ENCODE measurements around the gene EPB41L4B.

Gene EPB41L4B

DNA sequence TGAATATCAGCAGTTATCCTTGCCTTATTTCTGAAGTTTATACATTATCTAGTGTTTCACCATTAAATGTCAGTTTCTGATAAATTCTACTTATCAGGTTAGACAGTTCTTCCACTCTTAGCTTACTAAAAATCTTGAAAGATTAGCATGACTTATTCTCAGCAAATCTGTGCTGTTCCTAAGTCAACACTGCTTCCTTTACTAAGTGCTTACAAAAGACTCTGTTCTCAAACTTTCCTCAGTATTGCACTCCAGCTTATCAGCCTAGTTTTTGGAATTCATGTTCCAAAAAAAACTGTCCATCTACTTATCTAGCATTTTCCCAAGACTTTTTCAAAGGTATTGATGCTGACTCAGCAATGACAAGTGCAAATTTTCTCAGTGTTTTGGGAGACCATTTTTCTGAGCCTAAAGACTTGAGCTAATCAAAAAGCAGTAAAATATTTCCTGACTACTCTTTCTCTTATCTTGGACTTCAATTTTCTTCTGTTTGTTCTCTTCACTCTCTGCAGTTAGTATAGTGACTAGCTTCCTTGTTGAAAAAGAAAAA is 92.7 kb downstream of the EPB41L4B start:
- H3K4me1 ChIP-seq (ENCODE audit: control insufficient read depth, insufficient read depth, low read length): no peaks in the 10 kb centered on the region
- no peak overlapping the region for H3K4me3 ChIP-seq (ENCODE audit: low read depth, low read length)
- H3K9me3 ChIP-seq (ENCODE audit: control insufficient read depth, insufficient read depth, low read depth, low read length): no peaks in the 10 kb centered on the region
- CTCF ChIA-PET: interaction anchor here (1.2 kb wide), 1 partner anchor 16 kb away, joined by 3 read pairs; no protein-coding TSS in a partner anchor
- no peaks in the 10 kb centered on the region for H3K36me3 ChIP-seq (ENCODE audit: control insufficient read depth in 2 of 2, insufficient read depth in 1 of 2, low read length in 2 of 2)
- no peak overlapping the region for H3K27ac ChIP-seq (ENCODE audit: extremely low read depth, low read depth, low read length)
- POLR2A ChIA-PET: no interaction called here
- TF ChIP-seq, protein P1, sequence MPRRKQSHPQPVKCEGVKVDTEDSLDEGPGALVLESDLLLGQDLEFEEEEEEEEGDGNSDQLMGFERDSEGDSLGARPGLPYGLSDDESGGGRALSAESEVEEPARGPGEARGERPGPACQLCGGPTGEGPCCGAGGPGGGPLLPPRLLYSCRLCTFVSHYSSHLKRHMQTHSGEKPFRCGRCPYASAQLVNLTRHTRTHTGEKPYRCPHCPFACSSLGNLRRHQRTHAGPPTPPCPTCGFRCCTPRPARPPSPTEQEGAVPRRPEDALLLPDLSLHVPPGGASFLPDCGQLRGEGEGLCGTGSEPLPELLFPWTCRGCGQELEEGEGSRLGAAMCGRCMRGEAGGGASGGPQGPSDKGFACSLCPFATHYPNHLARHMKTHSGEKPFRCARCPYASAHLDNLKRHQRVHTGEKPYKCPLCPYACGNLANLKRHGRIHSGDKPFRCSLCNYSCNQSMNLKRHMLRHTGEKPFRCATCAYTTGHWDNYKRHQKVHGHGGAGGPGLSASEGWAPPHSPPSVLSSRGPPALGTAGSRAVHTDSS (tag by site-specific recombination; IDR thresholded peaks at IDR 0.05): no peak
- no peak for TF ChIP-seq ZNF133 (tag by site-specific recombination; IDR thresholded peaks at IDR 0.05)
- no peak for TF ChIP-seq ZNF521 (tag by site-specific recombination; IDR thresholded peaks at IDR 0.05)
- no peak for TF ChIP-seq ZNF114 (tag by site-specific recombination; IDR thresholded peaks at IDR 0.05)
- TF ChIP-seq, protein P2, sequence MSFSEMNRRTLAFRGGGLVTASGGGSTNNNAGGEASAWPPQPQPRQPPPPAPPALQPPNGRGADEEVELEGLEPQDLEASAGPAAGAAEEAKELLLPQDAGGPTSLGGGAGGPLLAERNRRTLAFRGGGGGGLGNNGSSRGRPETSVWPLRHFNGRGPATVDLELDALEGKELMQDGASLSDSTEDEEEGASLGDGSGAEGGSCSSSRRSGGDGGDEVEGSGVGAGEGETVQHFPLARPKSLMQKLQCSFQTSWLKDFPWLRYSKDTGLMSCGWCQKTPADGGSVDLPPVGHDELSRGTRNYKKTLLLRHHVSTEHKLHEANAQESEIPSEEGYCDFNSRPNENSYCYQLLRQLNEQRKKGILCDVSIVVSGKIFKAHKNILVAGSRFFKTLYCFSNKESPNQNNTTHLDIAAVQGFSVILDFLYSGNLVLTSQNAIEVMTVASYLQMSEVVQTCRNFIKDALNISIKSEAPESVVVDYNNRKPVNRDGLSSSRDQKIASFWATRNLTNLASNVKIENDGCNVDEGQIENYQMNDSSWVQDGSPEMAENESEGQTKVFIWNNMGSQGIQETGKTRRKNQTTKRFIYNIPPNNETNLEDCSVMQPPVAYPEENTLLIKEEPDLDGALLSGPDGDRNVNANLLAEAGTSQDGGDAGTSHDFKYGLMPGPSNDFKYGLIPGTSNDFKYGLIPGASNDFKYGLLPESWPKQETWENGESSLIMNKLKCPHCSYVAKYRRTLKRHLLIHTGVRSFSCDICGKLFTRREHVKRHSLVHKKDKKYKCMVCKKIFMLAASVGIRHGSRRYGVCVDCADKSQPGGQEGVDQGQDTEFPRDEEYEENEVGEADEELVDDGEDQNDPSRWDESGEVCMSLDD (tag by site-specific recombination; IDR thresholded peaks at IDR 0.05): no peak
- no peak for TF ChIP-seq SCRT1 (tag by site-specific recombination; IDR thresholded peaks at IDR 0.05; ENCODE audit: borderline replicate concordance)
- TF ChIP-seq MEIS1 (CRISPR knock-in tag; IDR thresholded peaks at IDR 0.05; ENCODE audit: borderline replicate concordance): no peak
- TF ChIP-seq GLI2 (tag by site-specific recombination; IDR thresholded peaks at IDR 0.05; ENCODE audit: borderline replicate concordance, low read depth): no peak
- TF ChIP-seq ZNF202 (tag by site-specific recombination; IDR thresholded peaks at IDR 0.05; ENCODE audit: borderline replicate concordance): no peak
- TF ChIP-seq ZBTB17 (tag by site-specific recombination; IDR thresholded peaks at IDR 0.05): no peak

DNA sequence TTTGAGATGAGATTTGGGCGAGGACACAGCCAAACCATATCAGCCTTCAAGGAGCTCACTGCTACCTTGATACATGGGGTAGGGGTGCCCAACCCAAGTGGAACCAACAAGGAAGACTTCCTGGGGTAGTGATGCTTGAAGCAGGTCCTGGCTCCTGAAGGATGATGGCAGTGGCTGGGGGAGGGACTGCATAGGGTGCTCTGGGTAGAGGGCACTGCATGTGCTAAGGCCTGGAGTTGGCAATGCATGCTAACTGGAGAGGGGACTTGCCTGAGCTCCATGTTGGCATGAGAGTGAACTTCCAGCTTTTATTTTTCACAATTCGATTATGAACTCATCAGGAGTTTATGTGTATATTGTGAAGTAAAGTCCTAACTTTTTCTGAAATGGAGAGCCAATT is 95.2 kb downstream of the EPB41L4B start:
- TF ChIP-seq, protein P3, sequence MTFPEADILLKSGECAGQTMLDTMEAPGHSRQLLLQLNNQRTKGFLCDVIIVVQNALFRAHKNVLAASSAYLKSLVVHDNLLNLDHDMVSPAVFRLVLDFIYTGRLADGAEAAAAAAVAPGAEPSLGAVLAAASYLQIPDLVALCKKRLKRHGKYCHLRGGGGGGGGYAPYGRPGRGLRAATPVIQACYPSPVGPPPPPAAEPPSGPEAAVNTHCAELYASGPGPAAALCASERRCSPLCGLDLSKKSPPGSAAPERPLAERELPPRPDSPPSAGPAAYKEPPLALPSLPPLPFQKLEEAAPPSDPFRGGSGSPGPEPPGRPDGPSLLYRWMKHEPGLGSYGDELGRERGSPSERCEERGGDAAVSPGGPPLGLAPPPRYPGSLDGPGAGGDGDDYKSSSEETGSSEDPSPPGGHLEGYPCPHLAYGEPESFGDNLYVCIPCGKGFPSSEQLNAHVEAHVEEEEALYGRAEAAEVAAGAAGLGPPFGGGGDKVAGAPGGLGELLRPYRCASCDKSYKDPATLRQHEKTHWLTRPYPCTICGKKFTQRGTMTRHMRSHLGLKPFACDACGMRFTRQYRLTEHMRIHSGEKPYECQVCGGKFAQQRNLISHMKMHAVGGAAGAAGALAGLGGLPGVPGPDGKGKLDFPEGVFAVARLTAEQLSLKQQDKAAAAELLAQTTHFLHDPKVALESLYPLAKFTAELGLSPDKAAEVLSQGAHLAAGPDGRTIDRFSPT (tag by site-specific recombination; IDR thresholded peaks at IDR 0.05): no peak
- H3K4me1 ChIP-seq (ENCODE audit: control insufficient read depth, insufficient read depth, low read length): no peaks in the 10 kb centered on the region
- no peak overlapping the region for H3K27ac ChIP-seq (ENCODE audit: extremely low read depth, low read depth, low read length)
- ChIA-PET POLR2A (no interaction called here), CTCF (interaction anchor here (1.4 kb wide), 1 partner anchor 20 kb away, joined by 3 read pairs; no protein-coding TSS in a partner anchor)
- H3K36me3 ChIP-seq (ENCODE audit: control insufficient read depth in 2 of 2, insufficient read depth in 1 of 2, low read length in 2 of 2): no peaks in the 10 kb centered on the region
- no peaks in the 10 kb centered on the region for H3K9me3 ChIP-seq (ENCODE audit: control insufficient read depth, insufficient read depth, low read depth, low read length)
- H3K4me3 ChIP-seq (ENCODE audit: low read depth, low read length): no peak overlapping the region

DNA sequence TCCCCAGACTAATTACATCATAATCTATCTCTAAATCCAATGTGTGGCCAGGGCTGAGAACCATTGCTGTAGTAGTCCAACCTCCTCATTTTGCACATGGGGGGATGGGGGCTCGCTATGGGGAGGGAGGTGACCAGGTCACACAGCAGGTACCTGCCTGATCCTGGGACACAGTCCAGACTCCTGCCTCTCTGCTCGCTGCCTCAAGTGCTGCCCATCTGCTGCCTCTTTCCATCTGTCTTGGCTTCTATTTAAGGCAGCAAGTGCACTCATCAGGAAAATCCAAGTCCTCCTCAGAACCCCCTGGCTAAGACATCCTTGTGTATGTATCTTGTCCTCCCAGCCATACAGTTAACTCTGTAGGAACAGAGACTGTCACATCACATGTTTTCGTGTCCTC is 96.1 kb downstream of the EPB41L4B start:
- Histone ChIP-seq H3K36me3 (ENCODE audit: control insufficient read depth in 2 of 2, insufficient read depth in 1 of 2, low read length in 2 of 2) (no peaks in the 10 kb centered on the region), H3K9me3 (ENCODE audit: control insufficient read depth, insufficient read depth, low read depth, low read length) (no peaks in the 10 kb centered on the region), H3K4me3 (ENCODE audit: low read depth, low read length) (no peak overlapping the region), H3K27ac (ENCODE audit: extremely low read depth, low read depth, low read length) (no peak overlapping the region), H3K4me1 (ENCODE audit: control insufficient read depth, insufficient read depth, low read length) (no peaks in the 10 kb centered on the region)
- ChIA-PET CTCF (no interaction called here), POLR2A (no interaction called here)
- TF ChIP-seq, protein P4, sequence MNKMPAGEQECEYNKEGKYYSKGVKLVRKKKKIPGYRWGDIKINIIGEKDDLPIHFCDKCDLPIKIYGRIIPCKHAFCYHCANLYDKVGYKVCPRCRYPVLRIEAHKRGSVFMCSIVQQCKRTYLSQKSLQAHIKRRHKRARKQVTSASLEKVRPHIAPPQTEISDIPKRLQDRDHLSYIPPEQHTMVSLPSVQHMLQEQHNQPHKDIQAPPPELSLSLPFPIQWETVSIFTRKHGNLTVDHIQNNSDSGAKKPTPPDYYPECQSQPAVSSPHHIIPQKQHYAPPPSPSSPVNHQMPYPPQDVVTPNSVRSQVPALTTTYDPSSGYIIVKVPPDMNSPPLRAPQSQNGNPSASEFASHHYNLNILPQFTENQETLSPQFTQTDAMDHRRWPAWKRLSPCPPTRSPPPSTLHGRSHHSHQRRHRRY (tag by site-specific recombination; IDR thresholded peaks at IDR 0.05): no peak
- TF ChIP-seq, protein P5, sequence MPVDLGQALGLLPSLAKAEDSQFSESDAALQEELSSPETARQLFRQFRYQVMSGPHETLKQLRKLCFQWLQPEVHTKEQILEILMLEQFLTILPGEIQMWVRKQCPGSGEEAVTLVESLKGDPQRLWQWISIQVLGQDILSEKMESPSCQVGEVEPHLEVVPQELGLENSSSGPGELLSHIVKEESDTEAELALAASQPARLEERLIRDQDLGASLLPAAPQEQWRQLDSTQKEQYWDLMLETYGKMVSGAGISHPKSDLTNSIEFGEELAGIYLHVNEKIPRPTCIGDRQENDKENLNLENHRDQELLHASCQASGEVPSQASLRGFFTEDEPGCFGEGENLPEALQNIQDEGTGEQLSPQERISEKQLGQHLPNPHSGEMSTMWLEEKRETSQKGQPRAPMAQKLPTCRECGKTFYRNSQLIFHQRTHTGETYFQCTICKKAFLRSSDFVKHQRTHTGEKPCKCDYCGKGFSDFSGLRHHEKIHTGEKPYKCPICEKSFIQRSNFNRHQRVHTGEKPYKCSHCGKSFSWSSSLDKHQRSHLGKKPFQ (tag by site-specific recombination; IDR thresholded peaks at IDR 0.05): no peak
- no peak for TF ChIP-seq ZNF677 (tag by site-specific recombination; IDR thresholded peaks at IDR 0.05)
- TF ChIP-seq SCRT1 (tag by site-specific recombination; IDR thresholded peaks at IDR 0.05; ENCODE audit: borderline replicate concordance): no peak
- TF ChIP-seq KLF16 (tag by site-specific recombination; IDR thresholded peaks at IDR 0.05): no peak
- no peak for TF ChIP-seq SETDB1 (IDR thresholded peaks at IDR 0.05; ENCODE audit: insufficient read length, low read length)
- no peak for TF ChIP-seq ZNF366 (tag by site-specific recombination; conservative IDR thresholded peaks at IDR 0.05)
- TF ChIP-seq ZNF521 (tag by site-specific recombination; IDR thresholded peaks at IDR 0.05): no peak
- TF ChIP-seq ZNF514 (tag by site-specific recombination; IDR thresholded peaks at IDR 0.05): no peak
- TF ChIP-seq, protein P6, sequence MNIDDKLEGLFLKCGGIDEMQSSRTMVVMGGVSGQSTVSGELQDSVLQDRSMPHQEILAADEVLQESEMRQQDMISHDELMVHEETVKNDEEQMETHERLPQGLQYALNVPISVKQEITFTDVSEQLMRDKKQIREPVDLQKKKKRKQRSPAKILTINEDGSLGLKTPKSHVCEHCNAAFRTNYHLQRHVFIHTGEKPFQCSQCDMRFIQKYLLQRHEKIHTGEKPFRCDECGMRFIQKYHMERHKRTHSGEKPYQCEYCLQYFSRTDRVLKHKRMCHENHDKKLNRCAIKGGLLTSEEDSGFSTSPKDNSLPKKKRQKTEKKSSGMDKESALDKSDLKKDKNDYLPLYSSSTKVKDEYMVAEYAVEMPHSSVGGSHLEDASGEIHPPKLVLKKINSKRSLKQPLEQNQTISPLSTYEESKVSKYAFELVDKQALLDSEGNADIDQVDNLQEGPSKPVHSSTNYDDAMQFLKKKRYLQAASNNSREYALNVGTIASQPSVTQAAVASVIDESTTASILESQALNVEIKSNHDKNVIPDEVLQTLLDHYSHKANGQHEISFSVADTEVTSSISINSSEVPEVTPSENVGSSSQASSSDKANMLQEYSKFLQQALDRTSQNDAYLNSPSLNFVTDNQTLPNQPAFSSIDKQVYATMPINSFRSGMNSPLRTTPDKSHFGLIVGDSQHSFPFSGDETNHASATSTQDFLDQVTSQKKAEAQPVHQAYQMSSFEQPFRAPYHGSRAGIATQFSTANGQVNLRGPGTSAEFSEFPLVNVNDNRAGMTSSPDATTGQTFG (tag by site-specific recombination; IDR thresholded peaks at IDR 0.05; ENCODE audit: borderline replicate concordance): no peak

Measured in HEK293 (cell line).